ENCODE measurements around the gene WSCD1. TPM values are rescaled to one million over a fixed set of nuclear protein-coding genes. Genes with fewer than 3 reads are reported as not detected.

Gene WSCD1
- total RNA-seq, 1 donor from 2014 or later: 4.2 TPM

DNA sequence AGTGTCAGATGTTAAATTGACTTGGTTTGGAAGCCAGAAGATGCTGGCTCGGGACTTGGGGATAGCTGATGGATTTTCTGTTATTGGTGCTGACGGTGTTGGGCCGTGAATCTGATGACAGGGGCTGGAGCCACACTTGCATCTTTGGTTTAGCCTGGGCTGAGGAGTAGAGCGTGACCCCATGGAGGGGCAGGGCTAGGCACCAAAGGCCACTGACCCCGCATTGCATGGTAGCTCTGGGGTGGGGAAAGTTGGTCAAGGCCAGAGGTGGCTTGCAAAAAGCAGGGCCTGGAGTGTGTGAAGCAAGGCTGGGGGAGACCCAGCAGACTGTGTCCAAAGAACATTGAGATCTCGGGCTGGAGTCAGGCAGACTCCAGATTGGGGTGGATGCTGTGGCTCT lies 25.3 kb downstream of the WSCD1 start:
- TF ChIP-seq CTCF (IDR thresholded peaks at IDR 0.05): no peak
- H3K4me3 Mint-ChIP-seq (ENCODE audit: unreplicated experiment): no peak overlapping the region

GRCh38 chr17:6096201-6097004 lies 26.2 kb downstream of the WSCD1 start:
- peaks cover 5% of the 10 kb centered on the region for H3K4me1 Mint-ChIP-seq (ENCODE audit: low read depth)
- H3K27me3 Mint-ChIP-seq (ENCODE audit: low read depth): peaks cover 10% of the 10 kb centered on the region
- TF ChIP-seq CTCF (IDR thresholded peaks at IDR 0.05): no peak
- H3K9me3 Mint-ChIP-seq (ENCODE audit: low read depth): no peaks in the 10 kb centered on the region
- H3K27ac Mint-ChIP-seq (ENCODE audit: unreplicated experiment): no peak overlapping the region
- H3K36me3 Mint-ChIP-seq (ENCODE audit: low read depth): peaks cover 2% of the 10 kb centered on the region
- DNase-seq (ENCODE audit: low spot score): peak; percentile 72
- H3K4me3 Mint-ChIP-seq (ENCODE audit: unreplicated experiment): no peak overlapping the region

More for the DNA sequence above, 25.3 kb downstream of the WSCD1 start:
- Mint-ChIP-seq H3K27me3 (ENCODE audit: low read depth) (peaks cover 8% of the 10 kb centered on the region), H3K27ac (ENCODE audit: unreplicated experiment) (no peak overlapping the region), H3K9me3 (ENCODE audit: low read depth) (no peaks in the 10 kb centered on the region), H3K4me1 (ENCODE audit: low read depth) (peaks cover 5% of the 10 kb centered on the region), H3K36me3 (ENCODE audit: low read depth) (peaks cover 2% of the 10 kb centered on the region)
- DNase-seq (ENCODE audit: low spot score): peak; percentile 51

- no peak overlapping the region for H3K27ac Mint-ChIP-seq (ENCODE audit: unreplicated experiment)
- no peak overlapping the region for H3K4me3 Mint-ChIP-seq (ENCODE audit: unreplicated experiment)
- DNase-seq (ENCODE audit: low spot score): peak; percentile 69
- H3K9me3 Mint-ChIP-seq (ENCODE audit: low read depth): no peaks in the 10 kb centered on the region
- peaks cover 2% of the 10 kb centered on the region for H3K36me3 Mint-ChIP-seq (ENCODE audit: low read depth)
- no peak for TF ChIP-seq CTCF (IDR thresholded peaks at IDR 0.05)
- H3K4me1 Mint-ChIP-seq (ENCODE audit: low read depth): peaks cover 5% of the 10 kb centered on the region
- H3K27me3 Mint-ChIP-seq (ENCODE audit: low read depth): peaks cover 10% of the 10 kb centered on the region
Measured at GRCh38 chr17:6097005-6097279, 26.8 kb downstream of the WSCD1 start.

DNA sequence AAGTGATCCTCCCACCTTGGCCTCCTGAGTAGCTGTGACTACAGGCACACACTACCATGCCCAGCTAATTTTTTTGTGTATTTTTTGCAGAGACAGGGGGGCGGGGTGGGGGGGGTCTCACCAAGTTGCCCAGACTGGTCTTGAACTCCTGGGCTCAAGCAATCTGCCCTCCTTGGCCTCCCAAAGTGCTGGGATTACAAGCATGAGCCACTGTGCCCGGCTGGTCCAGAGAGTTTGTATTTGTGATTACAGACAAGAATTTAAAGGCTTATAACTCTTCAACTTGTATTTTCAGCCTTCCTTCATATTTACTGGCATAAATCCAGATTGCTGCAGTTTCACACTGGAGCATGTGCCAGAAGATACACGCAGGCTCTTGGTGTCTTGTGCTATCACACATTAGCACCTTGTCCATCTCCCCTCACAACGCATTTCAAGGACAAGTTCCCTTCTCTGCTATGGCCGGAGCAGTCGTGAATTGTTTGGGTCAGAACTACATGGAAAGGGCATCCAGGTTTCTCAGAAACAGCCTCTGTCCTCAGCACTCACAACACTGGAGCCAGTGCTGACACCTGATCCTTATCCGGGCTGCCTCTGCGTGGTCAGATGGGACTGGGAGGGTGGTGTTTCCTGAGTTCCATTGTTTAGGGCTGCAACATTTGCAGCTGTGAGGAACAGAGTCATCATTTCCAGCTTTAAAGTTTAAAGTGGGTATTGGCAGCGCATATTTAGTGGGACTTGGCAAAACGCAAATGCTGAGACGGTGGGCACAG lies 28.1 kb downstream of the WSCD1 start:
- Mint-ChIP-seq H3K4me3 (ENCODE audit: unreplicated experiment) (no peak overlapping the region), H3K36me3 (ENCODE audit: low read depth) (peaks cover 3% of the 10 kb centered on the region), H3K27me3 (ENCODE audit: low read depth) (peaks cover 14% of the 10 kb centered on the region), H3K9me3 (ENCODE audit: low read depth) (no peaks in the 10 kb centered on the region), H3K4me1 (ENCODE audit: low read depth) (peaks cover 5% of the 10 kb centered on the region), H3K27ac (ENCODE audit: unreplicated experiment) (no peak overlapping the region)
- DNase-seq (ENCODE audit: low spot score): peak; percentile 41
- no peak for TF ChIP-seq CTCF (IDR thresholded peaks at IDR 0.05)

DNA sequence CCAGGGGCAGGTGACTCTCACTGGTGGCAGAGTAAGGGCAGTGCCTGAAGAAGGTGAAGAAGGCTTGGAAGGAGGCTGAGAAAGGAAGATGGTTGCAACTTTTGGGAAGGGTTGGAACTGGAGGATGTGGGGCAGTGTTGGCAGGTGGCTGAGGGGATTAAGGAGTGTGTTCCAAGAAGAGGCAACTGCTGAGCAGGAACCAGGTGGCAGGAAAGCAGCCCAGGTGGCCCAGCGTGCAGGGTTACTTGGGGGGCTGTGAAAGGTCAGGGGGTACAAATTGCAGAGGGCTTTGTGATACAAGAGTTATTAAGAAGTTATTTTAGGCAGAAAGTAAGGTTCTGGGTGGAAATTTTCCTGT lies 28.6 kb downstream of the WSCD1 start:
- H3K27me3 Mint-ChIP-seq (ENCODE audit: low read depth): peaks cover 14% of the 10 kb centered on the region
- no peak for TF ChIP-seq CTCF (IDR thresholded peaks at IDR 0.05)
- peaks cover 3% of the 10 kb centered on the region for H3K36me3 Mint-ChIP-seq (ENCODE audit: low read depth)
- no peak overlapping the region for H3K27ac Mint-ChIP-seq (ENCODE audit: unreplicated experiment)
- peak; percentile 22 for DNase-seq (ENCODE audit: low spot score)
- H3K9me3 Mint-ChIP-seq (ENCODE audit: low read depth): no peaks in the 10 kb centered on the region
- H3K4me1 Mint-ChIP-seq (ENCODE audit: low read depth): peaks cover 5% of the 10 kb centered on the region
- no peak overlapping the region for H3K4me3 Mint-ChIP-seq (ENCODE audit: unreplicated experiment)

Measured in chondrocyte (in vitro differentiated cells).